GM03348 (cell line): Measurements from ENCODE around the gene MOG.
"Not testable (repeated sequence)": the region's sequence is repeated elsewhere in the genome, so short reads cannot be mapped to it uniquely, and the experiment has no call there.

Experiments used
- DNase-seq: peaks from one replicate; pipeline ENCODE4 v3.0.0; 2012; ENCODE audit warnings: low spot score

Gene MOG

GRCh38 chr6:29641430-29642148, 15.3 kb upstream of the MOG start:
- no peak for DNase-seq

- peak; percentile 44 for DNase-seq
These were observed 8.8 kb upstream of the MOG start for GRCh38 chr6:29647927-29648642.

GRCh38 chr6:29649701-29650673, 6.9 kb upstream of the MOG start:
- DNase-seq: peak; percentile 96

- peak; percentile 63 for DNase-seq
These were observed 5.3 kb upstream of the MOG start for GRCh38 chr6:29651413-29652197.

- no peak for DNase-seq
These were observed 4.7 kb upstream of the MOG start for GRCh38 chr6:29652198-29652584.

GRCh38 chr6:29653452-29654038, 3.3 kb upstream of the MOG start:
- DNase-seq: peak; percentile 76

- DNase-seq: no peak
These were observed 1.2 kb upstream of the MOG start for GRCh38 chr6:29655658-29656057.

GRCh38 chr6:29656157-29656556, 735 bp upstream of the MOG start:
- no peak for DNase-seq

GRCh38 chr6:29661071-29661470, 4.2 kb downstream of the MOG start:
- DNase-seq: no peak

GRCh38 chr6:29661502-29662141, 4.7 kb downstream of the MOG start:
- not testable (repeated sequence) for DNase-seq

- no peak for DNase-seq
These were observed 6.6 kb downstream of the MOG start for GRCh38 chr6:29663300-29664042.

- no peak for DNase-seq
These were observed 9.3 kb downstream of the MOG start for GRCh38 chr6:29665942-29666825.

- DNase-seq: no peak
These were observed 9.9 kb downstream of the MOG start for GRCh38 chr6:29666826-29667130.

GRCh38 chr6:29667158-29667557, 10.3 kb downstream of the MOG start:
- no peak for DNase-seq

- no peak for DNase-seq
These were observed 14.1 kb downstream of the MOG start for GRCh38 chr6:29671026-29671425.

- not testable (repeated sequence) for DNase-seq
These were observed 15.2 kb downstream of the MOG start for GRCh38 chr6:29672116-29672515.

GRCh38 chr6:29673161-29673560, 16.3 kb downstream of the MOG start:
- no peak for DNase-seq

GRCh38 chr6:29674008-29674407, 17.1 kb downstream of the MOG start:
- DNase-seq: no peak

- no peak for DNase-seq
These were observed 18.7 kb downstream of the MOG start for GRCh38 chr6:29675561-29675960.
